Choroid plexus epithelial cell (primary cell): ENCODE results near the gene FBXL16.

Experiments
- DNase-seq: peaks from one replicate; pipeline ENCODE4 v3.0.0-alpha.2; 2010; ENCODE audit warnings: low read depth
- H3K4me3 ChIP-seq: 2 replicates; pipeline ENCODE4 v1.5.1; 2011; ENCODE audit warnings: low read depth, mild to moderate bottlenecking, control low read depth, low read length, moderate library complexity
- CTCF ChIP-seq: conservative IDR thresholded peaks from 2 replicates; pipeline ENCODE4 v1.5.1; 2011; ENCODE audit warnings: low read depth, mild to moderate bottlenecking, control low read depth, inconsistent platforms, low read length, moderate library complexity

FBXL16 gene

GRCh38 chr16:704552-705380, 835 bp downstream of the FBXL16 start:
- H3K4me3 ChIP-seq = no peak overlapping the region
- TF ChIP-seq CTCF = no peak
- no peak for DNase-seq

GRCh38 chr16:704047-704446, 1.6 kb downstream of the FBXL16 start:
- DNase-seq = no peak

GRCh38 chr16:703406-703805, 2.2 kb downstream of the FBXL16 start:
- no peak for DNase-seq
- no peak for TF ChIP-seq CTCF
- no peak overlapping the region for H3K4me3 ChIP-seq

More at GRCh38 chr16:704047-704446, 1.6 kb downstream of the FBXL16 start:
- no peak overlapping the region for H3K4me3 ChIP-seq
- TF ChIP-seq CTCF = no peak

GRCh38 chr16:702341-702740, 3.3 kb downstream of the FBXL16 start:
- DNase-seq = no peak
- no peak for TF ChIP-seq CTCF
- H3K4me3 ChIP-seq = no peak overlapping the region

- TF ChIP-seq CTCF = no peak
- DNase-seq = no peak
- no peak overlapping the region for H3K4me3 ChIP-seq
Measured at GRCh38 chr16:700684-701584, 4.7 kb downstream of the FBXL16 start.

- no peak for DNase-seq
- TF ChIP-seq CTCF = no peak
- H3K4me3 ChIP-seq = no peak overlapping the region
Measured at GRCh38 chr16:698911-699671, 6.5 kb downstream of the FBXL16 start.
